SK-N-SH treated with all-trans-retinoic acid at 6 μM for 48 hours (cell line): ENCODE data around the gene PPP1R7.

Experiments used
- ATAC-seq: fragments of 200-7000 bp; cut with Tn5 transposase; 3 replicates; pipeline ENCODE4 v1.9.1; 2020; ENCODE audit warnings: mild to moderate bottlenecking, moderate library complexity
- ARNTL ChIP-seq: fragments of 450-650 bp; formaldehyde crosslinking; IDR thresholded peaks from 2 replicates; pipeline ENCODE4 v1.5.0; 2020; ENCODE audit warnings: low read depth, mild to moderate bottlenecking, moderate library complexity, borderline replicate concordance
- CREB5 ChIP-seq: fragments of 250-450 bp; sonication (Bioruptor Pico); IDR thresholded peaks from 2 replicates; pipeline ENCODE4 v1.5.1; 2020; ENCODE audit warnings: low read depth, mild to moderate bottlenecking, moderate library complexity
- CSDC2 ChIP-seq: fragments of 250-450 bp; sonication (Bioruptor Pico); IDR thresholded peaks from 2 replicates; pipeline ENCODE4 v1.5.0; 2020; ENCODE audit warnings: mild to moderate bottlenecking, moderate library complexity
- GLIS3 ChIP-seq: fragments of 250-450 bp; sonication (Bioruptor Pico); IDR thresholded peaks from 2 replicates; pipeline ENCODE4 v1.5.0; 2020; ENCODE audit warnings: mild to moderate bottlenecking, moderate library complexity
- ISL1 ChIP-seq: fragments of 250-450 bp; sonication (Bioruptor Pico); IDR thresholded peaks from 2 replicates; pipeline ENCODE4 v2.1.2; 2022; ENCODE audit warnings: mild to moderate bottlenecking, moderate library complexity
- OSR1 ChIP-seq: fragments of 250-450 bp; sonication (Bioruptor Pico); IDR thresholded peaks from 2 replicates; pipeline ENCODE4 v1.8.0; 2022; ENCODE audit warnings: moderate library complexity, mild to moderate bottlenecking, inconsistent platforms
- PATZ1 ChIP-seq: fragments of 250-450 bp; sonication (Bioruptor Pico); IDR thresholded peaks from 2 replicates; pipeline ENCODE4 v1.8.0; 2020; ENCODE audit warnings: mild to moderate bottlenecking, moderate library complexity, borderline replicate concordance
- RARB ChIP-seq: fragments of 250-450 bp; sonication (Bioruptor Pico); IDR thresholded peaks from 2 replicates; pipeline ENCODE4 v1.8.0; 2021; ENCODE audit warnings: mild to moderate bottlenecking, moderate library complexity
- SNAI2 ChIP-seq: fragments of 250-450 bp; sonication (Bioruptor Pico); IDR thresholded peaks from 2 replicates; pipeline ENCODE4 v1.5.0; 2020; ENCODE audit warnings: mild to moderate bottlenecking, moderate library complexity
- TCF4 ChIP-seq: fragments of 250-450 bp; sonication (Bioruptor Pico); IDR thresholded peaks from 2 replicates; pipeline ENCODE4 v1.8.0; 2021; ENCODE audit warnings: mild to moderate bottlenecking, moderate library complexity, borderline replicate concordance
- TOX ChIP-seq: fragments of 250-450 bp; sonication (Bioruptor Pico); IDR thresholded peaks from 2 replicates; pipeline ENCODE4 v1.8.0; 2021; ENCODE audit warnings: mild to moderate bottlenecking, moderate library complexity, borderline replicate concordance
- ZFP3 ChIP-seq: fragments of 250-450 bp; sonication (Bioruptor Pico); IDR thresholded peaks from 2 replicates; pipeline ENCODE4 v1.5.0; 2020; ENCODE audit warnings: mild to moderate bottlenecking, moderate library complexity
- ZFP30 ChIP-seq: fragments of 450-650 bp; formaldehyde crosslinking; IDR thresholded peaks from 2 replicates; pipeline ENCODE4 v1.5.0; 2022; ENCODE audit warnings: mild to moderate bottlenecking, moderate library complexity
- ZNF565 ChIP-seq: fragments of 450-650 bp; formaldehyde crosslinking; conservative IDR thresholded peaks from 2 replicates; pipeline ENCODE4 v1.5.0; 2020; ENCODE audit warnings: low read depth, mild to moderate bottlenecking, moderate library complexity
- ZNF70 ChIP-seq: fragments of 450-650 bp; formaldehyde crosslinking; IDR thresholded peaks from 2 replicates; pipeline ENCODE4 v1.5.0; 2020; ENCODE audit warnings: mild to moderate bottlenecking, moderate library complexity
- TF ChIP-seq, protein P1 (sequence below): fragments of 250-450 bp; sonication (Bioruptor Pico); IDR thresholded peaks from 2 replicates; pipeline ENCODE4 v1.8.0; 2021; ENCODE audit warnings: low read depth, mild to moderate bottlenecking, moderate library complexity, borderline replicate concordance
- TF ChIP-seq, protein P2 (sequence below): fragments of 250-450 bp; sonication (Bioruptor Pico); IDR thresholded peaks from 2 replicates; pipeline ENCODE4 v1.5.0; 2020; ENCODE audit warnings: mild to moderate bottlenecking, moderate library complexity

The PPP1R7 gene

DNA sequence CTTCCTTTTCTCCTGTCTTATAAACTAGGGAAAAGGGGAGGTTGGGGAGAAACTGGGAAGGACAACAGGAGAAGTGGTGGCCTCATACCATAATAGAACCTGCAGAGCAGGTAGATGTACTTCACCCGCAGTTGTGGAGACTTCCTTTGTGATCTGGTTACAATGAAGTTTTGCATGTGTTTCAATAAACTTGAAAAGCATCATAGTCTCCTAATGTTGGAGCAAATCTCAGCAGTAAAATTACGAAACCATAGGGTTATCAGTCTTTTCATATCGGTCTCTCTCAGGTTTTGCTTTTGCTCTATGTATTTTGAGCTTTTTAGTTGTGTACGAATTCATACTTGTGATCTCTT lies 68.7 kb downstream of the PPP1R7 start:
- TF ChIP-seq OSR1 (CRISPR knock-in tag) (no peak), TOX (no peak), GLIS3 (CRISPR knock-in tag) (no peak), ZNF565 (no peak), ZFP3 (CRISPR knock-in tag) (no peak), TCF4 (no peak), ZNF70 (CRISPR knock-in tag) (no peak), CSDC2 (CRISPR knock-in tag) (no peak), RARB (CRISPR knock-in tag) (no peak), PATZ1 (CRISPR knock-in tag) (no peak), CREB5 (CRISPR knock-in tag) (no peak)
- no peak for ATAC-seq

DNA sequence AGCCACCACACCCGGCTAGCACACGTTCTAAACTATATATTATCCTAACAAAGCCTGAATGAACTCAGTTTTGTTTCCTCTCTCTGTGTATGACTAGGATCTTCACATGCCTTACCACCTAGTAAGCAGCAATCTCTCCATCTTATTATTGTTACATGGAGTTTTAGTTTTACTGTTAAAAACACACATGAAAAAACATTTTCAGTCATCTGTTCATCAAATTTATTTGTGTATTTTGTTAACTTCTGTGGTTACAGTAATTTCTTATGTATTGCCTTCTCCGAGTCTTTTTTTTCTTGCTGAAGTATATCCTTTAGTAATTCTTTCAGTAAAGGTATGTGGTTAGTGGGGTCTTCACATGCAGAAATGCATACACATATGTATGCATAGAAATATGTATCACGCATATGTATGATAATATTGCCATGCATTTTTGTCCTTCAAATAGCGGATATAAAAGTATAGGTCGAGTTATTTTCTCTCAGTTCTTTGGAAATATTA lies 69.6 kb downstream of the PPP1R7 start:
- ATAC-seq = no peak
- TF ChIP-seq SNAI2 (CRISPR knock-in tag) (no peak), RARB (CRISPR knock-in tag) (no peak)

DNA sequence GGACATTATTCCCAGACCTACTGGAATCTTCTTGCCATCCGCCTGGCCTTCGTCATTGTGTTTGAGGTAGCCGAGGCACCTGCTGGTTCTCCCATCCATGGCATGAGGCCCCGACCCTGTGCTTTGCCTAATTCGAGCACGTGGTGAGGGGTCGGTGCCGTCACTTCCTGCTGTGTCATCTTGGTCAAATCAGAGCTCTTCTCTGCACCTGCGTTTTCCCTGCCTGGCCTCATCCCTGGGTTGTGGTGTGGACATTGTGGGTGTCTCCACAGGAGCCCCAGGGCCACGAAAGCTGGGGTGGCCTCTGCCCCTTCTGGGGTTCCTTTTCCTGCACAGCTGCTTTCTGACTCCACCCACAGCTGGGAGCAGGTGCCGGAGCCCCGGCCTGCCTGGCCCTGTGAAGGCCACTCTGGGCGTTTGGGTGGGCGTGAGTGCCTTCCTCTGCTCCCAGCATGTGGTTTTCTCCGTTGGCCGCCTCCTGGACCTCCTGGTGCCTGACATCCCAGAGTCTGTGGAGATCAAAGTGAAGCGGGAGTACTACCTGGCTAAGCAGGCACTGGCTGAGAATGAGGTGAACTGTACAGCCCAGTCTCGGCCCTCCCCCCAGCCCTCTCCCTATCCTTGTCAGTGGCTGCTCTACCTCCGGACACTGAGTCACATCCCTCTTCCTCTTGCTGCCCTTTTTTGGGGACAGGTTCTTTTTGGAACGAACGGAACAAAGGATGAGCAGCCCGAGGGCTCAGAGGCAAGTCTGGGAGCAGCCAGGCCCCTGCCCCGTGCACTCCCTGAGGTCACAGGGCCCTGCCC lies 73.1 kb downstream of the PPP1R7 start:
- TF ChIP-seq PATZ1 (CRISPR knock-in tag) (no peak), TCF4 (no peak)
- TF ChIP-seq, all 23 proteins: peak for 0
- peak; percentile 41 for ATAC-seq

GRCh38 chr2:241224018-241224850 lies 74.0 kb downstream of the PPP1R7 start:
- no peak for TF ChIP-seq ZNF565
- TF ChIP-seq TCF4 = peak; percentile 55; the same call in 1 of the 2 replicates

GRCh38 chr2:241224851-241225438 lies 74.7 kb downstream of the PPP1R7 start:
- no peak for ATAC-seq
- TF ChIP-seq ZFP30 (no peak), ZFP3 (CRISPR knock-in tag) (no peak), CREB5 (CRISPR knock-in tag) (no peak), OSR1 (CRISPR knock-in tag) (no peak), ARNTL (CRISPR knock-in tag) (no peak), ZNF565 (no peak), RARB (CRISPR knock-in tag) (no peak), ISL1 (no peak), PATZ1 (CRISPR knock-in tag) (no peak)
- TF ChIP-seq, protein P1, sequence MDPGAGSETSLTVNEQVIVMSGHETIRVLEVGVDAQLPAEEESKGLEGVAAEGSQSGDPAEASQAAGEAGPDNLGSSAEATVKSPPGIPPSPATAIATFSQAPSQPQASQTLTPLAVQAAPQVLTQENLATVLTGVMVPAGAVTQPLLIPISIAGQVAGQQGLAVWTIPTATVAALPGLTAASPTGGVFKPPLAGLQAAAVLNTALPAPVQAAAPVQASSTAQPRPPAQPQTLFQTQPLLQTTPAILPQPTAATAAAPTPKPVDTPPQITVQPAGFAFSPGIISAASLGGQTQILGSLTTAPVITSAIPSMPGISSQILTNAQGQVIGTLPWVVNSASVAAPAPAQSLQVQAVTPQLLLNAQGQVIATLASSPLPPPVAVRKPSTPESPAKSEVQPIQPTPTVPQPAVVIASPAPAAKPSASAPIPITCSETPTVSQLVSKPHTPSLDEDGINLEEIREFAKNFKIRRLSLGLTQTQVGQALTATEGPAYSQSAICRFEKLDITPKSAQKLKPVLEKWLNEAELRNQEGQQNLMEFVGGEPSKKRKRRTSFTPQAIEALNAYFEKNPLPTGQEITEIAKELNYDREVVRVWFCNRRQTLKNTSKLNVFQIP = no peak
- TF ChIP-seq, protein P2, sequence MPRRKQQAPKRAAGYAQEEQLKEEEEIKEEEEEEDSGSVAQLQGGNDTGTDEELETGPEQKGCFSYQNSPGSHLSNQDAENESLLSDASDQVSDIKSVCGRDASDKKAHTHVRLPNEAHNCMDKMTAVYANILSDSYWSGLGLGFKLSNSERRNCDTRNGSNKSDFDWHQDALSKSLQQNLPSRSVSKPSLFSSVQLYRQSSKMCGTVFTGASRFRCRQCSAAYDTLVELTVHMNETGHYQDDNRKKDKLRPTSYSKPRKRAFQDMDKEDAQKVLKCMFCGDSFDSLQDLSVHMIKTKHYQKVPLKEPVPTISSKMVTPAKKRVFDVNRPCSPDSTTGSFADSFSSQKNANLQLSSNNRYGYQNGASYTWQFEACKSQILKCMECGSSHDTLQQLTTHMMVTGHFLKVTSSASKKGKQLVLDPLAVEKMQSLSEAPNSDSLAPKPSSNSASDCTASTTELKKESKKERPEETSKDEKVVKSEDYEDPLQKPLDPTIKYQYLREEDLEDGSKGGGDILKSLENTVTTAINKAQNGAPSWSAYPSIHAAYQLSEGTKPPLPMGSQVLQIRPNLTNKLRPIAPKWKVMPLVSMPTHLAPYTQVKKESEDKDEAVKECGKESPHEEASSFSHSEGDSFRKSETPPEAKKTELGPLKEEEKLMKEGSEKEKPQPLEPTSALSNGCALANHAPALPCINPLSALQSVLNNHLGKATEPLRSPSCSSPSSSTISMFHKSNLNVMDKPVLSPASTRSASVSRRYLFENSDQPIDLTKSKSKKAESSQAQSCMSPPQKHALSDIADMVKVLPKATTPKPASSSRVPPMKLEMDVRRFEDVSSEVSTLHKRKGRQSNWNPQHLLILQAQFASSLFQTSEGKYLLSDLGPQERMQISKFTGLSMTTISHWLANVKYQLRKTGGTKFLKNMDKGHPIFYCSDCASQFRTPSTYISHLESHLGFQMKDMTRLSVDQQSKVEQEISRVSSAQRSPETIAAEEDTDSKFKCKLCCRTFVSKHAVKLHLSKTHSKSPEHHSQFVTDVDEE (CRISPR knock-in tag) = no peak

More at GRCh38 chr2:241224018-241224850, 74.0 kb downstream of the PPP1R7 start:
- ATAC-seq = peak; percentile 59
